Hematopoietic multipotent progenitor cell treated with erythropoietin and hydrocortisone succinate and interleukin-3 and kit ligand, for 15 days (in vitro differentiated cells): ENCODE data around the gene HS3ST6.
A peak's percentile ranks its signal among the peaks of the same experiment; 100 is the strongest.
"Not testable (repeated sequence)": the region's sequence is repeated elsewhere in the genome, so short reads cannot be mapped to it uniquely, and the experiment has no call there.

Experiments used
- DNase-seq: peaks from one replicate; pipeline ENCODE4 v3.0.0-alpha.2; 2015; ENCODE audit warnings: low spot score

The HS3ST6 gene

GRCh38 chr16:1946495-1947368 is 28.5 kb upstream of the HS3ST6 start:
- no peak for DNase-seq

- no peak for DNase-seq
Measured at GRCh38 chr16:1945559-1946391, 27.6 kb upstream of the HS3ST6 start.

- DNase-seq = no peak
Measured at GRCh38 chr16:1944612-1945199, 26.5 kb upstream of the HS3ST6 start.

GRCh38 chr16:1942810-1943726 is 24.9 kb upstream of the HS3ST6 start, which contains the start of gene MSRB1:
Gene MSRB1 (minus strand): TSS chr16:1943199. CDS start chr16:1943156, 43 bp downstream.
- DNase-seq = peak; percentile 97

GRCh38 chr16:1942047-1942809 is 24.0 kb upstream of the HS3ST6 start:
- DNase-seq = no peak

- DNase-seq = no peak
Measured at GRCh38 chr16:1941162-1942046, 23.2 kb upstream of the HS3ST6 start.

- no peak for DNase-seq
Measured at GRCh38 chr16:1940273-1941161, 22.3 kb upstream of the HS3ST6 start.

GRCh38 chr16:1939833-1940232 is 21.6 kb upstream of the HS3ST6 start:
- DNase-seq = not testable (repeated sequence)

- no peak for DNase-seq
Measured at GRCh38 chr16:1938910-1939309, 20.7 kb upstream of the HS3ST6 start.

- DNase-seq = no peak
Measured at GRCh38 chr16:1938316-1938715, 20.1 kb upstream of the HS3ST6 start.

GRCh38 chr16:1936945-1937479 is 18.8 kb upstream of the HS3ST6 start:
- no peak for DNase-seq

GRCh38 chr16:1933097-1933661 is 15.0 kb upstream of the HS3ST6 start:
- no peak for DNase-seq

- no peak for DNase-seq
Measured at GRCh38 chr16:1932050-1933028, 14.1 kb upstream of the HS3ST6 start.

GRCh38 chr16:1930338-1930720 is 12.1 kb upstream of the HS3ST6 start:
- no peak for DNase-seq

- peak; percentile 83 for DNase-seq
Measured at GRCh38 chr16:1929578-1930337, 11.5 kb upstream of the HS3ST6 start.

- DNase-seq = no peak
Measured at GRCh38 chr16:1929105-1929504, 10.9 kb upstream of the HS3ST6 start.
